ENCODE measurements around the gene ZBTB45. TPM values are rescaled to one million over a fixed set of nuclear protein-coding genes. Genes with fewer than 3 reads are reported as not detected.
A peak's percentile ranks its signal among the peaks of the same experiment; 100 is the strongest.

Gene ZBTB45
- total RNA-seq, 1 experiment from 2014 or later, result 9.7 TPM

DNA sequence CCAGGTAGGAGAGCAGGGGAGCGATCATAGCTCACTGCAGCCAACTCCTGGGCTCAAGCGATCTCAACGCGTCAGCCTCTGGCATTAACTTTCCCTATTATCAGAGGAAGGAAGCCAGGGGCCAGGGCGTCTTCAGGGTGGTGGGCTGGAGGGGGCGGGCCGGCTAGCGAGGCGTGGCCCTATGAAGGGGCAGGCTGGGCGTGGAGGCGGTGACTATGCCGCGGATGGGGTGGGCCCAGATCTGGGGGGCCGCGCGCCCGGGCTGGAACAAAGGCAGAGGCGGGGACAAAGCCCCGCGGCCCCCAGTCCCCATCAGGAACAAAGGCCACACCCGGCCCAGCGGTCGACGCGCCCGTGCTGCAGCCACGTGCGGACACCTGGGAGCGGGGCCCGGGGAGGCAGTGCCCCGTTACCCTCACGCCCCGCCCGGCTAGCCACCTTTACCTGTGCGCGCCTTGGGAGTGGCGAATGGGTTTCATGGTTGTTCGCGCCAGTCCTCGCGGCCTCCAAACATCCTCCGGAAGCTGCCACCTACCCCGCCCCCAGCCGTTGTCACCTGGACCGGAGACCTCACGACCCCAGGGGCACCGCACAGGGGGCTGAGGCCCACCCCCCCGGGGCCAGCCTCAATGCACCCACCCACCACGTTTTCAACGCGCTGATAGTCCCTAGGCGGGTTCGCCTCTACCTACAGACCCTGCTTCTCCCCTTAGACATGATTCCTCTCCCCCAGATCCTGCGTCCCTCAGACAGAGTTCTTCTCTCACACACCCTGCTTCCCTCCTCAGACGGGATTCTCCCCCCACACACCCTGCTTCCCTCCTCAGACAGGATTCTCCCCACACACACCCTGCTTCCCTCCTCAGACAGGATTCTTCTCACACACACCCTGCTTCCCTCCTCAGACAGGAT lies 18.9 kb upstream of the ZBTB45 start:
- no peak for DNase-seq (ENCODE audit: low read depth)

DNA sequence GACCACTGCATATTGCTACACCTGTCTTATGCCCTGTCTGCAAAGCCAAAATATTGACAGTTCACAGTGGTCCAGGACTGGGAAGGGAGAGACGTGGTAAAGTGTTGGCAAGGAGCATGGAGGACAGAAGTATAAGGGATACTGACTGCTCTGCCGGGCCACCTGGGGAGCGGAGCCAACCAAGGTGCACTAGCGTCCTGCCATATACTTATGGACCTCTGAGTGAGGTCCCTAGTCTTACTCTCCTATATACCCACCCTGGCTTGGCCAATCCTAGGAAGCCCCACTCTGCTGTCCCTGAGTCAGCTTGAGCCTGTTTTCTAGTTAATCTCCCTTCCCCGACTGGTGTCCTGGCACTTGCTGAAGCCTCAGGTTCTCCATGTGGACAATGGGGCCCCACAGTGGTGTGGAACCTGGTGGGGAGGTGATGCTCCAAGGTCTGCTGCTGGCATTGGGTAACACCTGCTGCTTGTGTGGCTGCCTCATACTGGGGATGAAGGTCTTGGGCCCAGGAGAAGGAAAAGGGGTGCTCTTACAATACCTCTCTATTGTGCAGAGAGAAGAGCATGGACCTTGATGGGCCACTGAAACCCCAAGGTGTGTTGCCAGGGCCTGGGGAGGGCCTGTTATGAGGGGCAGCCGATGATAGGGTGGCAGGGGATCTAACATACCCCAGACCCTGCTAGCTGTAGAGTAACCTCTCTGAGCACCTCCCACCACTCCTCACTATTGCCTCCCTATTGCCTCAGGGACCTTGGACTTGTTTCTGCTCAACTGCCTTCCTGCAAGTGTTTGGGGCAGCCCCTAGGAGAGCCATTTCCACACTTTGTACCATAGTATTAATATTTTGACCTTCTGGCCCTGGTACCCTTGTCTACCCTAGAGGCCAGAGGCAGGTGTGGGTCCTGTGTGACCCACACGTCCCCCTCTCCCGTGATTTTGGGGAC lies 17.5 kb upstream of the ZBTB45 start:
- no peak for DNase-seq (ENCODE audit: low read depth)

- no peak for DNase-seq (ENCODE audit: low read depth)
Observed at GRCh38 chr19:58535857-58536256, 16.2 kb upstream of the ZBTB45 start.

DNA sequence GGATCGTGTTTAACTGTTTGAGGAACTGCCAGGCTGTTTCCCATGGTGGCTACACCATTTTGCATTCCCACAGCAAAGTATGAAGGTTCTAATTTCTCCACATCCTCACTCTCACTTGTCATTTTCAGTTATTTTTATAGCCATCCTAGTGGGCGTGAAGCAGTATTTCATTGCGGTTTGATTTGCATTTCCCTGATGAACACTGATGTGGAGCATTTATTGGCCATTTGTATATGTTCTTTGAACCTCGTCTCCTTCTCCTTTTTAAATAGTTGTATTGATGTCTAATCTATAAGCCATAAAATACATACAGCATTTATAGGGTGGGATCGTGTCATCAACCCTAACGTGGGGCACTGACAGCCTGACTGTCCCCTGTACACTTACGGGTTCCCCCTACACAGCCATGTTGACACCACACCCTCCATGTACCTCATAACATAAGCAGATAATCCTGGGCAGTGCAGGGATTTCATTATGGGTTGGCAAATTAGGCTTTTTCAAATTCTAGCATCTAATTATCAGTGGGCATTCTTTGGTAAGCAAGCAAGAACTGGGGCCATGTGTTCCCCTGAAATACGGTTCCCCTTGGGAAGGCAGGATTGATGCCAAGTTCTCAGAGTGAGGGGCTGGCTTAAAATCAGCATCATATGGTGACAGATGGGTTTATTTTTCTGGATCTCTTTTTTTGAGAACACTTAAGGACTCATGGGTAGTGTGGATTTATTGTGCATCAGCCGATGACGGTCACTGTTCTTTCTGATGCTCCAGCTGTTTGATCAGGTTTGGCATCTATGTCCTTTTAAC lies 11.6 kb upstream of the ZBTB45 start:
- no peak for DNase-seq (ENCODE audit: low read depth)

DNA sequence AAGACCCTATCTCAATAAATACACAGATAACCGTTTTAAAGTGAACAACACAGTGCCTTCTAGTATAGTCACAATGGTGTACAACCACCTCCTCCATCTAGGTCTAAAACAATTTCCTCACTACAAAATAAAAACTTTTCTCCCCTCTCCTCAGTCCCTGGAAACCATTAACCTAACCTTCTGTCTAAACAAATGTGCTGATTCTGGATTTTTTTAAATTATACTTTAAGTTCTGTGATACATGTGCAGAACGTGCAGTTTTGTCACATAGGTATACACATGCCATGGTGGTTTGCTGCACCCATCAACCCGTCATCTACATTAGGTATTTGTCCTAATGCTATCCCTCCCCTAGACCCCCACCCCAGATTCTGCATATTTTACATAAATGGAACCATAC lies 9.8 kb upstream of the ZBTB45 start:
- no peak for DNase-seq (ENCODE audit: low read depth)

GRCh38 chr19:58522709-58523108 lies 3.1 kb upstream of the ZBTB45 start:
- no peak for DNase-seq (ENCODE audit: low read depth)

- no peak for DNase-seq (ENCODE audit: low read depth)
Observed at GRCh38 chr19:58521651-58522050, 2.0 kb upstream of the ZBTB45 start.

DNA sequence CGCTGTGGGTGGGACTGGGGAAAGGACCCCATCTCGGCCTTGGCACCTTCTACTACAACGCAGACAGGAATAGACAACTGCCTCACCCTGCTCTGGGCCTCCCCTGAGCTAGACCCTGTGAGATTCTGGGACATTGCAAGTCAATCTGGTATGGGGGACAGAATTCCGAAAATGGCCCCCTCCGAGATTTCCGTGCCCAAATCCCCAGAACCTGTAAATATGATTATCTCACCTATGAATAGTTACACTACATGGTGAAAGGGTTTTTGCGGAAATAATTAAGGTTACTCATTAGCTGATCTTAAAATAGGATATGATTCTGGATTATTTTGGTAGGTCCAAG lies 618 bp upstream of the ZBTB45 start:
- DNase-seq (ENCODE audit: low read depth), result no peak

GRCh38 chr19:58519087-58519354 lies 589 bp downstream of the ZBTB45 start:
- peak; percentile 75 for DNase-seq (ENCODE audit: low read depth)

DNA sequence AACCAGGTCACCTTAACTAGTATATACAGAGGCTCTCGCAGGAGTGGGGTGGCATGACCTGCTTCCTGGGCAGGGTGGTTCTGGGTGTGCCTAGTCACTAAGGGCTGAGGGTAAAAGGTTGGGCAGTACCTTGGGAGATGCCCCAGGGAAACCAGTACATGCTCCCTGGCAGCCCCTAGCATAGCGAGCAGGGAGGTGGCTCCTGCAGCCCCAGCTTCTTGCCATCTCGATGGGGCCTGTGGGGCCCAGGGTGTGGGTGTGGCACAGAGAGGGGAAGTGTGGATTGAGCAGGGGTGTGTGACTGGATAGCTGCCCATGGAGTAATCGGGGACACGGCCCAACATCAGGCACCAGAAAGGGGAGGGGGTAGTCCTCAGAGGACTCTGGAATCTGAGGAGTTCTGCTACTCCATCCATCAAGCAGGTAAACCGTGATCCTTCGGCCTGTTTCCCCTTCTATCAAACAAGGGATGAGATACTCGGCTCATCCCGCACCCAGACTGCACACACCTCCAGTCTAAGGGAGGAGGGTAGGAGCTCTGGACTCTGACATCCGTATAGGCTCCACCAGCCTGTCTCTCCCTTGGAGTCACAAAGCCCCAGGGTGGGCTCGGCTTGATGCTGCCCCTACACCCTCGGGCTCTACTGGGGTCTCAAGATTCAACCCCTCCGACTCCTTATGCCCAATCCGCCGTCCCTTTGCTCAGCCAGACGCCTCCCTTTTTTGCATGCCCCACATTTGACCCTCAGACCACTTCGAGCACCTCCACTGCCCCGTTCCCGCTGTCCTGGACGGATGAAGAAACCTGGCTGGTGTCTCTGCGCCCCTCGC lies 1.1 kb downstream of the ZBTB45 start:
- no peak for DNase-seq (ENCODE audit: low read depth)

DNA sequence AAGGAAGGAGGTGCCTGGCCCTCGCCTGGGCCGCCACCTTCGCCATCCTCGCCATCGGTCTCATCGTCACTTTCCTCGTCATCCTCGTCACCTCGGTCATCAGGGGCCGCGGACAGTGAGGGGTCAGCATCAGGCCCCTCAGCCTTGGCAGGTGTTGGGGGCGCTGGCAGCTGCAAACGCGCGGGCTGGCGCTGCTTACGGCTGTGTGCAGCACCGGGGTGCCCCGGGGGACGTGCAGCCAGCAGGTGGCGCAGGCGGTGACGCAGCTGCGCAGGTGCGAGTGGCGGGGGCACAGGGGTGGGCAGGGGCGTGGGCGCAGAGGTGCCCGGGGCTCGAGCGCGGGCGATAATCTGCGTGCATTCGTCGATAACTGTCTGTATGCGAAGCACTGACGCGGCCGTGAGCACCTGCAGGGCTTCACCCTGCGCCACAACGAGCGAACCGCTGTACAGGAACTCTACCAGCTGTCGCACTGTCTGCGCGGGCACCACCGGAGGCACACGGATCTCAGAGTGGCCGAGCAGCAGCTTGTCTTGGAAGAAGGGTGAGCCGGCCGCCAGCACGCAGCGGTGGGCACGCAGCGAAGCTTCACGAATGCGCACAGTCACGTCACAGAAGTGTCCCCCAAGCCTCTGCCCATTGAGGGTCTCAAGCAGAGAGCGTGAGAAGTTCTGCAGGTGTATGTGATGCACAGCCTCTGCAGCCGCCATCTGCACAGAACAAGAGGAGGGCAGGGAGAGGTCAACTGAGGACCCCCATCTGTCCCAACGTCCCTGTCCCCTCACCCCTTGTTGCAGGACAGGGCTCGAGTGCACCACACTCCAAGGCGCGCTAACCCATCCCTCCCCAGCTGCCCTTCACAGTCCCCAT lies 2.4 kb downstream of the ZBTB45 start:
- DNase-seq (ENCODE audit: low read depth), result no peak

GRCh38 chr19:58516246-58516836 lies 3.3 kb downstream of the ZBTB45 start:
- DNase-seq (ENCODE audit: low read depth), result no peak

DNA sequence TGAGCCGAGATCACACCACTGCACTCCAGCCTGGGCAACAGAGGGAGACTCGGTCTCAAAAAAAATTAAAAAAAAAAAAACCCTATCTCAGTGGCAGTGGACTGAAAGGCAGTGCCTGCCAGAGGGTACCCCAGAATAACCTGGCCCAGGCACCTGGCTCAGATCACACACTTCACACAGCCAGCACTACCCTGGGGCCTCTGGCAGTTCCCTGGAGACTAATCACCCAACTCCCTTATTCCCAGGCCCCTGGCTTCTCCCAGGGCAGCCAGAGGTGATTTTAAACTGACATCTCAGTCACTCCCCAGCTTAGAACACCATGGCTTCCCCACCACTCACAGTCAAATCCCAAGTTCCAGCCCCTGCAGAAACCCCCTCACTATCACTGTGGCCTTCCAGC lies 4.4 kb downstream of the ZBTB45 start:
- no peak for DNase-seq (ENCODE audit: low read depth)

- DNase-seq (ENCODE audit: low read depth), result no peak
Observed at GRCh38 chr19:58514564-58515022, 5.0 kb downstream of the ZBTB45 start.

GRCh38 chr19:58513694-58514563 lies 5.7 kb downstream of the ZBTB45 start:
- no peak for DNase-seq (ENCODE audit: low read depth)

DNA sequence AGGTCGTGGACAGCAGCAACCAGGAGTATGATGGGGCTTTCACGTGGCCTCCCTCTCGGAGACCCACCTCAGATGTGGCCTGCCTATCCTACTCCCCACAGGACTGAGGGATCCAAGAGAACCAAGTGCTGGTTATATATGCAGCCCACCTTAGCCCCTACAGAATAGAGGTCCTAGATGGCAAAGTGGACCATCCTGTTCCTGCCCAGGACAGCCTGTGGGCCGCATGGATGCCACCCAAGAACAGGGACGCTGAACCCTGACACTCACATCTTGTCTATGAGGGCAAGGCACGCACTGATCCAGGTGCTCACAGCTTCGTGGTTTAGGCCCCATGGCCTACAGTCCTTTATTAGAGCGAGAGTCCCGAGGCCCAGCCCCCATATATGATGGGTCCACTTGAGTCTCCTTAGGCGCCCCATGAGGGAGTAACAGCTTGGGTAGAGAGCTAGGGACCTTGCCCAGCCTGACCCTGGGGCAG lies 6.4 kb downstream of the ZBTB45 start:
- DNase-seq (ENCODE audit: low read depth), result no peak

- DNase-seq (ENCODE audit: low read depth), result no peak
Observed at GRCh38 chr19:58511353-58512208, 8.0 kb downstream of the ZBTB45 start, which contains the start of gene SLC27A5. SLC27A5 (minus strand) TSS chr19:58511992; CDS start chr19:58511955, 37 bp downstream.
